Activated T-cell treated with anti-CD3 and anti-CD28 coated beads for 24 hours (primary cell): ENCODE data around the gene PITPNC1.
"Not testable (repeated sequence)": the region's sequence is repeated elsewhere in the genome, so short reads cannot be mapped to it uniquely, and the experiment has no call there.

ENCODE experiments used
- DNase-seq: peaks from one replicate; pipeline ENCODE4 v3.0.0-alpha.2; 2020; ENCODE audit warnings: low read depth

Gene PITPNC1

GRCh38 chr17:67651218-67651579 lies 274.1 kb downstream of the PITPNC1 start:
- DNase-seq: not testable (repeated sequence)

GRCh38 chr17:67652433-67652832 lies 275.4 kb downstream of the PITPNC1 start:
- DNase-seq: no peak

- DNase-seq: no peak
Observed at GRCh38 chr17:67655478-67656148, 278.5 kb downstream of the PITPNC1 start.

- no peak for DNase-seq
Observed at GRCh38 chr17:67656494-67657203, 279.6 kb downstream of the PITPNC1 start.

- DNase-seq: no peak
Observed at GRCh38 chr17:67657596-67657995, 280.5 kb downstream of the PITPNC1 start.

- no peak for DNase-seq
Observed at GRCh38 chr17:67658265-67658664, 281.2 kb downstream of the PITPNC1 start.

GRCh38 chr17:67659028-67659427 lies 281.9 kb downstream of the PITPNC1 start:
- DNase-seq: no peak

- no peak for DNase-seq
Observed at GRCh38 chr17:67662712-67663111, 285.6 kb downstream of the PITPNC1 start.

GRCh38 chr17:67663457-67663856 lies 286.4 kb downstream of the PITPNC1 start:
- no peak for DNase-seq

GRCh38 chr17:67666028-67666427 lies 288.9 kb downstream of the PITPNC1 start:
- DNase-seq: no peak

GRCh38 chr17:67666710-67667109 lies 289.6 kb downstream of the PITPNC1 start:
- DNase-seq: no peak

GRCh38 chr17:67671493-67671892 lies 294.4 kb downstream of the PITPNC1 start:
- DNase-seq: no peak

- no peak for DNase-seq
Observed at GRCh38 chr17:67672592-67673335, 295.7 kb downstream of the PITPNC1 start.

- DNase-seq: no peak
Observed at GRCh38 chr17:67675481-67675880, 298.4 kb downstream of the PITPNC1 start.

- no peak for DNase-seq
Observed at GRCh38 chr17:67676305-67676704, 299.2 kb downstream of the PITPNC1 start.

GRCh38 chr17:67678414-67678813 lies 301.3 kb downstream of the PITPNC1 start:
- no peak for DNase-seq

- DNase-seq: no peak
Observed at GRCh38 chr17:67679225-67679624, 302.1 kb downstream of the PITPNC1 start.

- no peak for DNase-seq
Observed at GRCh38 chr17:67679721-67680120, 302.6 kb downstream of the PITPNC1 start.

- DNase-seq: no peak
Observed at GRCh38 chr17:67680445-67681224, 303.6 kb downstream of the PITPNC1 start.

GRCh38 chr17:67682196-67682595 lies 305.1 kb downstream of the PITPNC1 start:
- DNase-seq: no peak

- no peak for DNase-seq
Observed at GRCh38 chr17:67685351-67685750, 308.3 kb downstream of the PITPNC1 start.

- DNase-seq: no peak
Observed at GRCh38 chr17:67686241-67686640, 309.2 kb downstream of the PITPNC1 start.
